Endothelial cell (in vitro differentiated cells): Measurements from ENCODE around the gene AP2A2. TPM values are rescaled to one million over a fixed set of nuclear protein-coding genes. Genes with fewer than 3 reads are reported as not detected.

ENCODE experiments used
- DNase-seq: peaks from one replicate; pipeline ENCODE4 v3.0.0; 2021; ENCODE audit warnings: low spot score
- H3K27ac Mint-ChIP-seq: one replicate; pipeline ENCODE4 v1.8.0; 2021; ENCODE audit warnings: mixed read lengths, inconsistent platforms; ENCODE audit not compliant: unreplicated experiment
- H3K27me3 Mint-ChIP-seq: one replicate; pipeline ENCODE4 v1.8.0; 2021; ENCODE audit warnings: mild to moderate bottlenecking, moderate library complexity, mixed read lengths, inconsistent platforms; ENCODE audit not compliant: unreplicated experiment
- H3K36me3 Mint-ChIP-seq: one replicate; pipeline ENCODE4 v1.8.0; 2021; ENCODE audit warnings: mild to moderate bottlenecking, low read depth, mixed read lengths, inconsistent platforms; ENCODE audit not compliant: unreplicated experiment
- H3K4me1 Mint-ChIP-seq: one replicate; pipeline ENCODE4 v1.8.0; 2021; ENCODE audit warnings: mild to moderate bottlenecking, mixed read lengths, inconsistent platforms; ENCODE audit not compliant: unreplicated experiment
- H3K4me3 Mint-ChIP-seq: one replicate; pipeline ENCODE4 v1.8.0; 2021; ENCODE audit warnings: mild to moderate bottlenecking, mixed read lengths, inconsistent platforms; ENCODE audit not compliant: unreplicated experiment
- H3K9me3 Mint-ChIP-seq: one replicate; pipeline ENCODE4 v1.8.0; 2021; ENCODE audit warnings: mixed read lengths, inconsistent platforms; ENCODE audit not compliant: unreplicated experiment
- total RNA-seq: library from RNA; stranded (reverse); fragmentation: NEBNext Ultra II Directional; extraction: Animal tissue kit (Norgen Biotek cat#: 25700); gene quantifications from one replicate; pipeline ENCODE4 v1.2.1, GENCODE V29; 2021; ENCODE audit not compliant: unreplicated experiment
- TF ChIP-seq, protein P1 (sequence below): fragments of 200-600 bp; sonication (generic); IDR thresholded peaks from one replicate; pipeline ENCODE4 v1.5.0; 2021; ENCODE audit warnings: antibody characterized with exemption; ENCODE audit not compliant: unreplicated experiment

The AP2A2 gene
- total RNA-seq, 1 donor from 2014 or later, result 287 TPM

DNA sequence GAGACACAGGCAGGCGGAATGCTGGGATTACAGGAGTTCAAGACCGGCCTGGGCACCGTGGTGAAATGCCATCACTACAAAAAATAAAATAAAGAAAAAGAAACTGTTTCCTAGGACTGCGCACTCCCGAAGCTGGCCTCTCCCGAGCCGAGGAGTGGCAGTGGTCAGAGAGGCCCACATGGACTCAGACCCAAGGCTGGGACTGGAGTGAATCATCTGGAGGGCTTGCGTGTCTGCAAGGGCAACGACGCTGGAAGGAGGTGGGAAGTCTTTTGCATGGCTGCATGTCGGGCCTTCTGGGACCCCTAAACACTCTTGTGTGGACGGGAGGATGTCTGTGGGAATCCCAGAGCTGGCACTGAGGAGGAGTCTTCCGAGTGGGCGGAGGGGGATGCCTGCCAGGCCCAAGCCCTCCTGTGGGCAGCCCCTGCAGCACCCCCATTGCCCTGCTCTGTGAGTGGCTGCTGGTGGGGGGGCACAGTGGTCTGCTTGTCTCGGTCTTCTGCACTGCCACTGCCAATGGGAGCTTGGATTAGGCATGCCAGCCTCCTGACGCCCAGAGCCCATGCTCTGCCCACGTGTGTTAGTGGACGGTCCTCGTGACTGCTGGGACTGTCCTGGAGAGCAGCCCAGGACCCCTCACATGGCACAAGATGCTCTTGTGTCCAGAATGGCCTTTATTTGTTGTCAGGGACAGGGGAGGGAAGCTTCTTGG, 1.8 kb upstream of the AP2A2 start:
- TF ChIP-seq, protein P1, sequence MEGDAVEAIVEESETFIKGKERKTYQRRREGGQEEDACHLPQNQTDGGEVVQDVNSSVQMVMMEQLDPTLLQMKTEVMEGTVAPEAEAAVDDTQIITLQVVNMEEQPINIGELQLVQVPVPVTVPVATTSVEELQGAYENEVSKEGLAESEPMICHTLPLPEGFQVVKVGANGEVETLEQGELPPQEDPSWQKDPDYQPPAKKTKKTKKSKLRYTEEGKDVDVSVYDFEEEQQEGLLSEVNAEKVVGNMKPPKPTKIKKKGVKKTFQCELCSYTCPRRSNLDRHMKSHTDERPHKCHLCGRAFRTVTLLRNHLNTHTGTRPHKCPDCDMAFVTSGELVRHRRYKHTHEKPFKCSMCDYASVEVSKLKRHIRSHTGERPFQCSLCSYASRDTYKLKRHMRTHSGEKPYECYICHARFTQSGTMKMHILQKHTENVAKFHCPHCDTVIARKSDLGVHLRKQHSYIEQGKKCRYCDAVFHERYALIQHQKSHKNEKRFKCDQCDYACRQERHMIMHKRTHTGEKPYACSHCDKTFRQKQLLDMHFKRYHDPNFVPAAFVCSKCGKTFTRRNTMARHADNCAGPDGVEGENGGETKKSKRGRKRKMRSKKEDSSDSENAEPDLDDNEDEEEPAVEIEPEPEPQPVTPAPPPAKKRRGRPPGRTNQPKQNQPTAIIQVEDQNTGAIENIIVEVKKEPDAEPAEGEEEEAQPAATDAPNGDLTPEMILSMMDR, result no peak
- H3K4me1 Mint-ChIP-seq, result peaks cover 26% of the 10 kb centered on the region
- no peak for DNase-seq
- H3K36me3 Mint-ChIP-seq, result peaks cover 13% of the 10 kb centered on the region
- H3K9me3 Mint-ChIP-seq, result no peaks in the 10 kb centered on the region
- H3K27ac Mint-ChIP-seq, result peak overlapping the region; percentile 64
- peaks cover 12% of the 10 kb centered on the region for H3K27me3 Mint-ChIP-seq
- no peak overlapping the region for H3K4me3 Mint-ChIP-seq

DNA sequence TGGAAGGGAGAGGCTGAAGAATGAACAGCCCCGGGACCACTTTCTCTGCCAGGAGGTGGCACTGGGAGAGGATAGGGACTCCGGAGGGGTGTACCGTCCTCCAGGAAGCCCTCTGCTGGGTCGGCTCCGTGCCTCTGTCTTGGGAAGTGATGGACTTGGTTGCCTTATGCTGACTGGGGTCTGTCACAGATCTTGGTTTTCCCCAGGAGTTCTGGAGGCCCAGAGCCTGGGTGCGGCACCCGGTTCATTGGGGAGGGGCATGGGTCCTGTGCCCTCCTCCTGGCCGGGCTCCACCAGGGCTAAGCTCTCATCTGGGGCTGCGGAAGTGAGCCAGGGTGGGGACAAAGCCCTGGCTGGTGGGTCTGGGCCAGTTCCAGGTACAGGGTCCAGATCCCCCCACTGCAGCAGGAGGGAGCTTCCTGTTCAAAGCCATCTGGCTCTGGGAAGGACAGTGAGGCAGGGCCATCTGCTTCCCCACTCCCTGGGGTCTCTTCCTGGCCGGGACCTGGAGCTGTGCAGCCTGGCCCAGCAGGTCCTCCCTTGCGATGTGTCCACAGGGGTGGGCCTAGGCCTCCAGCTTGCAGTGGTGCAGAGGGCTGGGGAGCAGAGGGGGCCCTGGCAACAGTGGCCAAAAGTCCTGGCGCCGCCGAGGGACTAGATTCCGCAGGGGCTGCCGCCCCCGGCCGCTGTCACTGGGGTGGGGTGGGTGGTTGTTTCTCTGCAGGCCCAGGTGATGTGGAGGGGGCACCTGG, 1.1 kb upstream of the AP2A2 start:
- TF ChIP-seq, protein P1, result no peak
- H3K27ac Mint-ChIP-seq, result peak overlapping the region; percentile 24
- no peak for DNase-seq
- peaks cover 13% of the 10 kb centered on the region for H3K36me3 Mint-ChIP-seq
- H3K9me3 Mint-ChIP-seq, result no peaks in the 10 kb centered on the region
- peaks cover 12% of the 10 kb centered on the region for H3K27me3 Mint-ChIP-seq
- H3K4me3 Mint-ChIP-seq, result no peak overlapping the region
- H3K4me1 Mint-ChIP-seq, result peaks cover 31% of the 10 kb centered on the region

DNA sequence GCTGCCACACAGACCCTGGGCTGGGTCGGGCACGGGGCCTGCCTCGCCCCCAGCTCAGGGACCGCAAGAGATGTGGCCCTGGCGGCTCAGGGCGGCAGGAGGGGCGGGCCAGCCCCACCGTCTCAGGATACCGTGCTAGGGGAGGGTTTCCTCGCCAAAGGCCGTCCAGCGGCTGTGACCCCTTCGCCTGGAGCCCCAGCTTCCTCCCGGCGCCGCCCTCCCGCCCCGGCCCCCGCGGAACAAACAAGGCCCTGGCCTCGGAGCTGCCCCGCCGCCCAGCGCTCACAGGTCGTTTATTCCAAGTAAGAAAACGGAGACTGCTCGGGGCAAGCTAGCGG, 543 bp upstream of the AP2A2 start:
- Mint-ChIP-seq H3K36me3 (peaks cover 13% of the 10 kb centered on the region), H3K4me1 (peaks cover 33% of the 10 kb centered on the region), H3K9me3 (no peaks in the 10 kb centered on the region), H3K27me3 (peaks cover 12% of the 10 kb centered on the region), H3K4me3 (no peak overlapping the region), H3K27ac (no peak overlapping the region)
- TF ChIP-seq, protein P1, result no peak
- no peak for DNase-seq

DNA sequence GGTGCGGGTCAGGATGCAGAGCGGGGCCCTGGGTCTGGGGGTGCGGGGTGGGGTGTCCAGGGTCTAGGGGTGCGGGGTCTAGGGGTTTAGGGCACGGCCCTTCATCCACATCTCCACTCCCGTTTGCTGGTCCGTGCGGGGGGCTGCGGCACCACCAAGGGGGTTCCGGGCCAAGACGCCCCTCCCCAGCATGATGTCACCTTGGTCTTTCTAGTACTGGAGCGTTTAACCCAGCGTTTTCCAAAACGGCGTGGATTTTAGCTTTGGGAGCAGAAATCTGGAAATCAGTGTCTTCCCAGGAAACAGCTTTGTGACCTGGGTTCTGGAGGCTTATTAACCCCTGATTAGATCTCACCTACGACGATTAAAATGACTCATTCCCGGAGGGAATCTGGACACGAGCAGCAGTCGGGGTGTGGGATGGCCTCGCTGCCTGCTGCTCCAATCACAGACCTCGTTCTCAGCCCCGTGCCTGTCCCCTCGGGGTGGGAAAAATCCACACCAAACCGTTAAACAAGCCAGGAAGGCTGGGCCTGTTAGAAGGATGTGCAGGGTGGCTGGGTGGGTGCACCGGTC, 759 bp downstream of the AP2A2 start:
- Mint-ChIP-seq H3K27ac (peak overlapping the region; percentile 96), H3K9me3 (no peaks in the 10 kb centered on the region), H3K4me3 (peak overlapping the region; percentile 97), H3K4me1 (peaks cover 42% of the 10 kb centered on the region), H3K27me3 (peaks cover 12% of the 10 kb centered on the region), H3K36me3 (peaks cover 17% of the 10 kb centered on the region)
- TF ChIP-seq, protein P1, result no peak
- DNase-seq, result peak; percentile 45

DNA sequence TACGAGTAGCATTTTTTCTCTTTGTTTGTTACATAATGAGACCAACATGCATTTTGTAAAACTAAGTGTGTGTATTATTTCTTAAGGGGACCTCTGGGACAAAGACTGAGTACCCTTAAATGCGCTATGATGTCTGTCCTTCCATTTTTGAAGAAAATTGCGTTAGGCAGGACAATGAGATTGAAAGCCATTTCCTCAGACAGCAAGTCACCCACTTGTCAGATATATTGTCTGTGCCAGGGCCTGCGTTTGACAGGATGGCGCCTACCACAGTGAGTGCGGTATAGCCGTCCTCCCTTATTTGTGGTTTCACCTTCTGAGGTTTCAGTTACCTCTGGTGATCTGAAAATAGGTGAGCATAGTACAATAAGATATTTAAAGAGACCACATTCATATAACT, 2.2 kb downstream of the AP2A2 start:
- TF ChIP-seq, protein P1, result no peak
- peaks cover 17% of the 10 kb centered on the region for H3K36me3 Mint-ChIP-seq
- H3K4me3 Mint-ChIP-seq, result peak overlapping the region; percentile 31
- H3K27ac Mint-ChIP-seq, result no peak overlapping the region
- DNase-seq, result no peak
- no peaks in the 10 kb centered on the region for H3K9me3 Mint-ChIP-seq
- H3K27me3 Mint-ChIP-seq, result peaks cover 12% of the 10 kb centered on the region
- H3K4me1 Mint-ChIP-seq, result peaks cover 53% of the 10 kb centered on the region
